GM15510 (cell line): ENCODE measurements around the gene ZBTB21.

Experiments used
- POLR2A ChIP-seq: IDR thresholded peaks from 3 replicates; pipeline ENCODE4 v1.6.1; 2011; ENCODE audit warnings: borderline replicate concordance; ENCODE audit not compliant: insufficient read length; ENCODE audit errors: extremely low read depth

The ZBTB21 gene

GRCh38 chr21:42031241-42031640 is 21.1 kb upstream of the ZBTB21 start:
- no peak for TF ChIP-seq POLR2A

DNA sequence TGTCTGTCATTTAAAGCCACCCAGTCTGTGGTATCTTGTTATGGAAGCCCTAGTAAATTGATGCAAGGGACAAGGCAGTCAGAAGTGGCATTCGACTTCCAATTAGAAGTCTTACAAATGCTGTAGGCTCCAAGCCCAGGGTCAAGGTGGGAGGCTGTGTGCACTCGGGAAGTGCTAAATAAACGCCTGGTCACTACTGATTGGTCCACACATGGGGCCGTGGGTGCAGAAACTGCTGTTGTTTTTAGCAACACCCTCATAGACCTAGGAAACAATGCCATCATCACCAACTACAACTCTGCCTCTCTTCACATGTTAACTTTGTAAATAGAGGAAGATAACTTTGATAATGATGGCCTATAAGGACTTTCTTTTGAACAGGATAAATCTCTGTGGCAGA is 20.2 kb upstream of the ZBTB21 start:
- no peak for TF ChIP-seq POLR2A

DNA sequence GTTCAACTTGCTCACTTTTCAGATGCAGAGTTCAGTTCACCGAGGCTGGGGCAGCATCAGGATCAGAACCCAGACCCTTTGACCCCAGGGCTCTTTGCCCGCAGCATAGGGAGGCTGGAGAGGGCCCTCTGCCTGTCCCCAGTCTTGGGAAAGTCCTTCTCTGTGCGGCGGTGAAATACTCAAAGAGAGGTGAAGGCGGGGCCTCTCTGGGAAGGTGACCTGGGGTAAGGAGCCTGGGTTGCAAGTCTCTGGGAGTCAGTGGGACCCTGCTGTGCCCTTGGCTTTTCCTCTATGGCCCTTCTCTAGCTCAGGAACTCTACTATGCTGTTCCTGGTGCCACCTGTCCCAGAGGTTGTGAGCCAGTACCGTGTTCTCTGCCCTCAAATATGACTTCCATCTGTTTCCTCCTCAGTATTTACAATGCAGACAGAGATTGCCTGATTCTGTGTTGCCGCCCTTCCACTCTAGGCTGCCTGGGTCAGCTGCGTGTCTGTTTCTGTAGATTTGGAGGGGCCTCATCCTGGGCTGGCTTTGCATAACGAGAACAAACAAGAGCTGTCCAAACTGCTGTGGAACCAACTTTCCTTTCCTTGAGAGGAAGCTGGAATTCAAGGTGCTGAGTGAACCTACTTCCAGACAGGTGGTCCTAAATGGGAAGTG is 18.7 kb upstream of the ZBTB21 start:
- TF ChIP-seq POLR2A, result no peak

GRCh38 chr21:42027822-42028765 is 17.9 kb upstream of the ZBTB21 start:
- no peak for TF ChIP-seq POLR2A

DNA sequence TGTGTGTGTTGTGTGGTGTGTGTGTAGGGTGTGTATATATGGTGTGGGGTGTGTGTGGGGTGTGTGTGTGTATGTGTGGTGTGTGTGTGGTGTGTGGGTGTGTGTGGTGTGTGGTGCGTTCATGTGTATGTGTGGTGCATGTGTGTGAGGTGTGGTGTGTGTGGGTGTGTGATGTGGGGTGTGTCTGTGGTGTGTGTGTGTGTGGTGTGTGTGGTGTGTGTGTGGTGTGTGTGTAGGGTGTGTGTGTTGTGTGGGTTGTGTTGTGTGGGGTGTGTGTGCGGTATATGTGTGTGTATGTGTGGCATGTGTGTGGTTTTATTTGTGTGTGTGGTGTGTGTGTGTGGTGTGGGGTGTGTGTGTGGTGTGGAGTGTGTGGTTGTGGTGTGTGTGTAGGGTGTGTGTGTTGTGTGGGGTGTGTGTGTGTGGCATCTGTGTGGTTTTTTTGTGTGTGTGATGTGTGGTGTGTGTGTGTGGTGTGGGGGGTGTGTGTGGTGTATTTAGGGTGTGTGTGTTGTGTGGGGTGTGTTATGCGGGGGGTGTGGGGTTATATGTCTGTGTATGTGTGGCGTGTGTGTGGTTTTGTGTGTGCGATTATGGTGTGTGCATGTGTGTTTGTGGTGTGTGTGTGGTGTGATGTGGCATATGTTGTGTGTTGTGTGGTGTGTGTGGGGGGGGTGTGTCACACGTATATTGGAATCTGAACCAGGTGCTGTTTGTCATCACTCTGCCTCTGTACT is 17.1 kb upstream of the ZBTB21 start:
- no peak for TF ChIP-seq POLR2A

DNA sequence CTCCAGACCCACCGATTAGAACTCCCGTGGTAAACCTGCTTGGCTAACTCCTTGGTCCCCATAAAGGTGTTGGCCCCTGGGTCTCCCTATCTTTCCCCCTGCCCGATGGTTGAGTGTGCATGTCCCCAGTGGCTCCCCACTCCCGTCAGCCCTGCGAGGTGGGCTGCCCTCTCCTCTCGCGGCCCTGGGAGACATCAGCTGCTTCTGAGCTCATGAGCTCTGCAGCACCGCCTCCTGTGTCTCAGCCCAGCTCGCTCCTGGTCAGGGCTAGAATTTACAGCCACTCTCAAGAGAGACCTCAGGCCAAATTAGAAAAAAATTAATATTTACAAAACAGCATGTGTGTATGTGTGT is 15.9 kb upstream of the ZBTB21 start:
- no peak for TF ChIP-seq POLR2A

- TF ChIP-seq POLR2A, result no peak
Measured at GRCh38 chr21:42025376-42026081, 15.4 kb upstream of the ZBTB21 start.

DNA sequence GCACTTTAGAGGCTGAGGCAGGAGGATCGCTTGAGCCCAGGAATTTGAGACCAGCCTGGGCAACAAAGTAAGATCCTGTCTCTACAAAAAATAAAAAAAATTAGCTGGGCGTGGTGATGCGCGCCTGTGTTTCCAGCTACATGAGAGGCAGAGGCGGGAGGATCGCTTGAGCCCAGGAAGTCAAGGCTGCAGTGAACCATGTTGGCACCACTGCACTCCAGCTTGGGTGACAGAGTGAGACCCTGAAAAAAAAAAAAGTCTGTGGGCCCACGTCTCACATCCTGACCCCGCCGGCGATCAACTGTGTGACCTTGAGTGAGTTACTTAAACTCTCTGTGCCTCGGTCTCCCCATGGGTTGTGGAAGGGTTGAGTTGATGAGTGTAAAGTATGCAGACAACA is 12.7 kb upstream of the ZBTB21 start:
- TF ChIP-seq POLR2A, result no peak

DNA sequence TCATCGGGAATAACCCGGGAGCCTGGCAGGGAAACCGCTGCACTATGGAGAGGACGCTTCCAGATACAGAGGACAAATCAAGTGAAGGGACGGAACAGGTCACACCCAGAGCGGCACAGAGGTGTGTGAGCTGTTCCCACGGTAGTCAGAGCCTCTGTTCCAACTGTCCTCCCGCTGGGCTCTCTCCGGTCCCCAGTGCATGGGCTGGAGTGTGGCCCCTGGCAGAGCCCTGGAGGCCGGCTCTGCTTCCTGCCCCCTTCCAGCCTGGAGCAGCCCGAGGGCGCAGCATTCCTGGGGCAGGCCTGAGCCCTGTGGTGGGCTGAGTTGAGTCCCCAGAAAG is 11.9 kb upstream of the ZBTB21 start:
- no peak for TF ChIP-seq POLR2A

GRCh38 chr21:42021371-42022090 is 11.4 kb upstream of the ZBTB21 start:
- TF ChIP-seq POLR2A, result no peak

- no peak for TF ChIP-seq POLR2A
Measured at GRCh38 chr21:42019706-42020105, 9.5 kb upstream of the ZBTB21 start.

- TF ChIP-seq POLR2A, result no peak
Measured at GRCh38 chr21:42019101-42019605, 9.0 kb upstream of the ZBTB21 start.

- TF ChIP-seq POLR2A, result no peak
Measured at GRCh38 chr21:42017022-42017421, 6.9 kb upstream of the ZBTB21 start.
